ENCODE results near the gene RGS17.

DNA sequence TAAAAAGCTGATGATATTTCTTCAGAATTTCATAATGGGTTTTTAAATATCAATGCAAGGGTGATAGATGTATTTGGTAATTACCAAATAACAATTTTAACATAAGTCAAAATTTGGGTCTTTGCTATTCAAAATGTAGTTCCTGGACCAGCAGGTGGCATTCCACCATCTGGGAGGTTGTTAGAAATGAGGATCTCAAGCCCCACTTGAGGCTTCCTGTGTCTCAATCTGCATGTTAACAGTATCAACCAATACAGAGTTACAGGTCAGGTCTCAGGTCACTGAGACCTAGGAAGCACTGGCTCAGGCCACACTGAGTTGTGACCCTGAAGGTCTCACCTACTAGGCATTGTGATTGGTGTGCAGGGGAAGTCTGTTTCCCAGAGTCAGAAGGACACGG lies 71.3 kb downstream of the RGS17 start:
- TF ChIP-seq, protein P1, sequence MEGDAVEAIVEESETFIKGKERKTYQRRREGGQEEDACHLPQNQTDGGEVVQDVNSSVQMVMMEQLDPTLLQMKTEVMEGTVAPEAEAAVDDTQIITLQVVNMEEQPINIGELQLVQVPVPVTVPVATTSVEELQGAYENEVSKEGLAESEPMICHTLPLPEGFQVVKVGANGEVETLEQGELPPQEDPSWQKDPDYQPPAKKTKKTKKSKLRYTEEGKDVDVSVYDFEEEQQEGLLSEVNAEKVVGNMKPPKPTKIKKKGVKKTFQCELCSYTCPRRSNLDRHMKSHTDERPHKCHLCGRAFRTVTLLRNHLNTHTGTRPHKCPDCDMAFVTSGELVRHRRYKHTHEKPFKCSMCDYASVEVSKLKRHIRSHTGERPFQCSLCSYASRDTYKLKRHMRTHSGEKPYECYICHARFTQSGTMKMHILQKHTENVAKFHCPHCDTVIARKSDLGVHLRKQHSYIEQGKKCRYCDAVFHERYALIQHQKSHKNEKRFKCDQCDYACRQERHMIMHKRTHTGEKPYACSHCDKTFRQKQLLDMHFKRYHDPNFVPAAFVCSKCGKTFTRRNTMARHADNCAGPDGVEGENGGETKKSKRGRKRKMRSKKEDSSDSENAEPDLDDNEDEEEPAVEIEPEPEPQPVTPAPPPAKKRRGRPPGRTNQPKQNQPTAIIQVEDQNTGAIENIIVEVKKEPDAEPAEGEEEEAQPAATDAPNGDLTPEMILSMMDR (IDR thresholded peaks at IDR 0.05): no peak
- no peak for TF ChIP-seq EZH2 (IDR thresholded peaks at IDR 0.05)
- no peak for TF ChIP-seq EZH2phosphoT487 (IDR thresholded peaks at IDR 0.05)
